ENCODE measurements around the gene SEMA4C. TPM values are rescaled to one million over a fixed set of nuclear protein-coding genes. Genes with fewer than 3 reads are reported as not detected.

SEMA4C gene
- total and polyA plus RNA-seq, 3 donors from 2014 or later: 10.5 to 17.6 (median 11.4) TPM

DNA sequence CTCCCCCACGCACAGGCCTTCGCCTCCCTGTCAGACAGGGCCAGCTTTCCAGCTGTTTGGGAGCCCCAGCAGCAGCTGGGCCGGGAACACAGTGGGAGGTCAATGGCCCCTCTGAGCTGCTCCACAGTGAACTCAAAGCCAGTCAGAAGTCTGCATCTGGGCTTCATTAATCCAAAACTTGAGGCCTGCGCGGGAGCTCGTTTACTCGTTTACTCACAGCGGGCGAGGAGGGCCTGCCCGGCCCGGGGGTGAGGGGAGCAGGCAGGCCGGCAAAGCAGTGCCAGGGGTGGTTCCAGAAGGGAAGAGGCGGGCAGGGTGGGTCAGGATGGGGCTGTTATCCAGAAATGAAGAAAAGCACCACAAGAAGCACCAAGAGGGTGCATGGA, 36.8 kb upstream of the SEMA4C start:
- intact Hi-C loops (cut with DNase I; ENCODE audit: low total_unique reads): loop anchor here (5.0 kb wide), 2 partner anchors 39 to 46 kb away; no protein-coding TSS in a partner anchor
- Histone ChIP-seq H3K4me3 (no peak overlapping the region), H3K36me3 (ENCODE audit: low read depth, missing control alignments) (no peaks in the 10 kb centered on the region), H3K27me3 (no peaks in the 10 kb centered on the region), H3K4me1 (peaks cover 18% of the 10 kb centered on the region), H3K27ac (peak overlapping the region; percentile 70 to 85), H3K9me3 (no peaks in the 10 kb centered on the region)
- 56 to 61% methylated on average over 5 to 13 of the region's 13 CpGs for WGBS, 2 donors
- no peak for TF ChIP-seq CTCF (IDR thresholded peaks at IDR 0.05)
- TF ChIP-seq POLR2A (IDR thresholded peaks at IDR 0.05): no peak
- DNase-seq: peak; percentile 71

DNA sequence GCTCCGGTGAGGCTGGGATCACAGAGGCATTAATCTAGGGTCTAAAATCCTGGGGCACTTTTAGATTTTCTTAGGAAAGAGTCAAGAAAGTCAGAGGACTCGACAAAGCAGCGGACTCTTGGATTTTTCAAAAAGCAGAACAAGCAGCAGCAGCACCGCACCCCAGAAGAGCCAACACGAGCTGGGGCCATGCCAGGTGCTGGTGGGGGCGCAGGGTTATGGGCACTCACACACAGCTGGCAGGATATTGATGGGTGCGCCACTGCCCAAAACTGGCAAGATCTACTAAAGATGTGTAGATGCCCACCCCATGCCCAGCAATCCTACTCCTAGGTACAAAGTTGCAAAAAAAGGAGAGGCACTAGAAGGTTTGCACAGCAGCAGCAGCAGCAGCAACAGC, 33.9 kb upstream of the SEMA4C start:
- WGBS, 2 donors: 74 to 86% methylated on average over 7 of the region's 7 CpGs
- TF ChIP-seq CTCF (IDR thresholded peaks at IDR 0.05) (no peak), POLR2A (IDR thresholded peaks at IDR 0.05) (no peak)
- no peak for DNase-seq
- intact Hi-C loops (cut with DNase I; ENCODE audit: low total_unique reads): no loop called here
- peaks cover 18% of the 10 kb centered on the region for H3K4me1 ChIP-seq
- H3K27ac ChIP-seq: no peak overlapping the region
- H3K36me3 ChIP-seq (ENCODE audit: low read depth, missing control alignments): no peaks in the 10 kb centered on the region
- H3K4me3 ChIP-seq: no peak overlapping the region
- no peaks in the 10 kb centered on the region for H3K27me3 ChIP-seq
- H3K9me3 ChIP-seq: no peaks in the 10 kb centered on the region

GRCh38 chr2:96903318-96903717, 33.4 kb upstream of the SEMA4C start:
- Histone ChIP-seq H3K9me3 (no peaks in the 10 kb centered on the region), H3K27me3 (no peaks in the 10 kb centered on the region), H3K4me1 (peaks cover 18% of the 10 kb centered on the region), H3K36me3 (ENCODE audit: low read depth, missing control alignments) (no peaks in the 10 kb centered on the region), H3K27ac (no peak overlapping the region), H3K4me3 (no peak overlapping the region)
- TF ChIP-seq CTCF (IDR thresholded peaks at IDR 0.05) (no peak), POLR2A (IDR thresholded peaks at IDR 0.05) (no peak)
- no peak for DNase-seq
- 87 to 100% methylated on average over 5 to 7 of the region's 7 CpGs for WGBS, 2 donors
- intact Hi-C loops (cut with DNase I; ENCODE audit: low total_unique reads): no loop called here

DNA sequence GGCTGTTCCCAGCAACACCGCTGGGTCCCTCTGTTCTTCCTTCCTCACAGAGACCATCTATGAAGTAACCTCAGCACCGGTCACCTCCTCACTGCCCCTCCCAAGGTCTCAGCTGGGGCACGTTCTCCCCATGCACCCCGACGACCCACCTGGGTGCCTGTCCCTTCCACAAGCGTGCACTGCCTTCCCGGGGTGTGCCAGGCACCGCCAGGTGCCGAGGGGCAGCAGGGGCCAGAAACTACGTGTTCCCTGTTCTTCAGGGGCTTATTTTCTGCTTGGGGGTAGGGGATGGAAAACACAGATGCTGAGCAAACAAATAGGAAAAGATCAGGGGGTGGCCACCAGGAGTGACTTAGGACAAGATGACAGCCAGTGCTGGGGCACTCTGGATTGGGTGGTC, 30.4 kb upstream of the SEMA4C start:
- no peaks in the 10 kb centered on the region for H3K27me3 ChIP-seq
- H3K27ac ChIP-seq: no peak overlapping the region
- H3K4me1 ChIP-seq: peaks cover 9% of the 10 kb centered on the region
- TF ChIP-seq CTCF (IDR thresholded peaks at IDR 0.05) (no peak), POLR2A (IDR thresholded peaks at IDR 0.05) (no peak)
- 88 to 89% methylated on average over 10 of the region's 10 CpGs for WGBS, 2 donors
- no peaks in the 10 kb centered on the region for H3K36me3 ChIP-seq (ENCODE audit: low read depth, missing control alignments)
- no peaks in the 10 kb centered on the region for H3K9me3 ChIP-seq
- no peak overlapping the region for H3K4me3 ChIP-seq
- intact Hi-C loops (cut with DNase I; ENCODE audit: low total_unique reads): no loop called here
- no peak for DNase-seq

DNA sequence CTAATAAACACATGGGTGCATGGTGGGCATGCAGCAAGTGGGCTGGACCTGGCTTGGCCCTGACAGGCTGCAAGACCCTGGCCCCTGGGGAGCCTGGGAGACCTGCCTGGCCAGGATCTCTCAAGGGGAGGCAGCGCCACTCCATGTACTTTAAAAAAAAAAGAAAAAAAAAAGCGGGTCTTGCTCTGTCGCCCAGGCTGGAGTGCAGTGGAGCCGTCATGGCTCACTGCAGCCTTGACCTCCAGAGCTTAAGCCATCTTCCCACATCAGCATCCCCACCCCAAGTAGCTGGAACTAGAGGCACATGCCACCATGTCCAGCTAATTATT, 29.5 kb upstream of the SEMA4C start:
- Histone ChIP-seq H3K36me3 (ENCODE audit: low read depth, missing control alignments) (no peaks in the 10 kb centered on the region), H3K27me3 (no peaks in the 10 kb centered on the region), H3K9me3 (no peaks in the 10 kb centered on the region), H3K4me3 (no peak overlapping the region), H3K27ac (no peak overlapping the region), H3K4me1 (peaks cover 9% of the 10 kb centered on the region)
- 62 to 72% methylated on average over 4 of the region's 4 CpGs for WGBS, 2 donors
- TF ChIP-seq CTCF (IDR thresholded peaks at IDR 0.05): no peak
- no peak for TF ChIP-seq POLR2A (IDR thresholded peaks at IDR 0.05)
- intact Hi-C loops (cut with DNase I; ENCODE audit: low total_unique reads): no loop called here
- DNase-seq: no peak

Data from testis (tissue), 3 donors.